Lung (tissue), 12 donors: ENCODE measurements around the gene KCNMA1. TPM values are rescaled to one million over a fixed set of nuclear protein-coding genes. Genes with fewer than 3 reads are reported as not detected.

Experiments
- ATAC-seq: fragments of 200-7000 bp; cut with Tn5 transposase; one replicate; pipeline ENCODE4 v1.9.1; 2020; ENCODE audit warnings: moderate number of reproducible peaks; ENCODE audit not compliant: insufficient read depth, low FRiP score
- DNase-seq, 3 donors: peaks; one replicate each; pipeline ENCODE4 v3.0.0-alpha.2; 2013 to 2017
- H3K27ac ChIP-seq, 2 donors: one replicate each; pipeline ENCODE4 v1.5.1; 2013; ENCODE audit warnings: mild to moderate bottlenecking in 2 of 2, moderate library complexity in 2 of 2, control low read depth in 1 of 2, inconsistent platforms in 1 of 2, low read depth in 1 of 2, low read length in 1 of 2
- H3K27me3 ChIP-seq, 3 donors: one replicate each; pipeline ENCODE4 v1.5.1; 2013; ENCODE audit warnings: low read length in 2 of 3; ENCODE audit not compliant: control insufficient read depth in 3 of 3, insufficient read depth in 3 of 3
- H3K36me3 ChIP-seq, 4 donors: one replicate each; pipeline ENCODE4 v1.5.1; 2013; ENCODE audit warnings: low read length in 4 of 4, mild to moderate bottlenecking in 1 of 4, moderate library complexity in 1 of 4; ENCODE audit not compliant: control insufficient read depth in 4 of 4, insufficient read depth in 4 of 4
- H3K4me1 ChIP-seq, 5 donors: one replicate each; pipeline ENCODE4 v1.5.1; 2013; ENCODE audit warnings: low read length in 5 of 5, mild to moderate bottlenecking in 2 of 5, moderate library complexity in 1 of 5; ENCODE audit not compliant: control insufficient read depth in 5 of 5, insufficient read depth in 5 of 5
- H3K4me3 ChIP-seq: one replicate; pipeline ENCODE4 v1.5.1; 2013; ENCODE audit warnings: mild to moderate bottlenecking, control low read depth, moderate library complexity
- H3K9ac ChIP-seq, 2 donors: one replicate each; pipeline ENCODE4 v1.5.1; 2013; ENCODE audit warnings: low read length in 2 of 2, control low read depth in 1 of 2; ENCODE audit not compliant: insufficient read depth in 1 of 2
- H3K9me3 ChIP-seq, 4 donors: one replicate each; pipeline ENCODE4 v1.5.1; 2013; ENCODE audit warnings: low read length in 3 of 4, mild to moderate bottlenecking in 1 of 4, moderate library complexity in 1 of 4; ENCODE audit not compliant: control insufficient read depth in 4 of 4, insufficient read depth in 3 of 4
- CTCF ChIP-seq: IDR thresholded peaks from 2 replicates; pipeline ENCODE4 v1.5.1; 2012; ENCODE audit warnings: mild to moderate bottlenecking; ENCODE audit errors: control extremely low read depth, extremely low read depth
- WGBS, 2 donors: extraction: QIAGEN DNeasy Blood & Tissue Kit; methylation state at CpG; one replicate each; pipeline ENCODE4 v1.1.7; 2013; 5-methylcytosine and 5-hydroxymethylcytosine counted together
- polyA plus RNA-seq, 2 donors: library from polyadenylated mRNA; stranded (reverse); fragments of 200-250 nt; gene quantifications; one replicate each; pipeline ENCODE4 v1.2.1, GENCODE V29; 2013
- total RNA-seq, 2 donors: library from RNA; depleted of rRNA in 1 of 2; stranded (reverse); fragments of >200 nt in 1 of 2; gene quantifications; one replicate each; pipeline ENCODE4 v1.2.1, GENCODE V29; 2014 to 2021
- donor health status: control.
- donor health status: control.
- donor health status: Bipolar disorder and iron deficiency.
- donor health status: healthy.
- donor health status: DM: yes; HTN: yes; CAD: no.

KCNMA1 gene
- total and polyA plus RNA-seq, 4 donors = 3.8 to 13.0 (median 5.5) TPM

DNA sequence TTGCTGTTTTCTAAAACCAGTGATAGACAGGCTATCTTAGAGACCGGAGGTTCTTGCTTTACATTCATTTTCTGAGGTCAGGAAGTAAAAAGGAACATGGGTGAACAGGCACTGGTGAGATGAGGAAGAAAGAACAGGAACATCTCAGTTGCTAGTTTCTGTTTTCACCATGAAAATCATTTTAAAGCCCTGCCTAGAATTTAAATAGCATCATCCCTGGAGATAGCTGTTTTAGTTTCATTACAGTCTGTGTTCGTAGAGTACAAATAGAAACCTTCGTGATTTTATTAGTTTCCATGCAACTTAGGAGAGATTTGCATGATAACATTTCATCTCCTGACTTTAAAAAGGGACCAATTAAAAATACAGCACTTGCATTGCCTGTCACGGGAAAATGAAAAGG, 14.7 kb downstream of the KCNMA1 start:
- ATAC-seq = no peak
- Histone ChIP-seq H3K4me1 (peaks cover 0 to 2% (median 0%) of the 10 kb centered on the region in 5 donors), H3K27ac (no peak overlapping the region), H3K36me3 (no peaks in the 10 kb centered on the region), H3K9ac (no peak overlapping the region), H3K27me3 (peaks cover 0 to 4% (median 0%) of the 10 kb centered on the region in 3 donors), H3K4me3 (no peak overlapping the region), H3K9me3 (no peaks in the 10 kb centered on the region)
- WGBS, 2 donors = 40 to 55% methylated on average over 4 of the region's 4 CpGs
- no peak for TF ChIP-seq CTCF
- DNase-seq = no peak

GRCh38 chr10:77620731-77621130, 16.9 kb downstream of the KCNMA1 start:
- Histone ChIP-seq H3K9ac (no peak overlapping the region), H3K4me1 (peaks cover 0 to 2% (median 0%) of the 10 kb centered on the region in 5 donors), H3K36me3 (no peaks in the 10 kb centered on the region), H3K27ac (no peak overlapping the region), H3K4me3 (no peak overlapping the region), H3K9me3 (no peaks in the 10 kb centered on the region), H3K27me3 (peaks cover 0 to 5% (median 0%) of the 10 kb centered on the region in 3 donors)
- no peak for TF ChIP-seq CTCF
- DNase-seq (no peak), ATAC-seq (no peak)
- 43 to 66% methylated on average over 6 of the region's 6 CpGs for WGBS, 2 donors

DNA sequence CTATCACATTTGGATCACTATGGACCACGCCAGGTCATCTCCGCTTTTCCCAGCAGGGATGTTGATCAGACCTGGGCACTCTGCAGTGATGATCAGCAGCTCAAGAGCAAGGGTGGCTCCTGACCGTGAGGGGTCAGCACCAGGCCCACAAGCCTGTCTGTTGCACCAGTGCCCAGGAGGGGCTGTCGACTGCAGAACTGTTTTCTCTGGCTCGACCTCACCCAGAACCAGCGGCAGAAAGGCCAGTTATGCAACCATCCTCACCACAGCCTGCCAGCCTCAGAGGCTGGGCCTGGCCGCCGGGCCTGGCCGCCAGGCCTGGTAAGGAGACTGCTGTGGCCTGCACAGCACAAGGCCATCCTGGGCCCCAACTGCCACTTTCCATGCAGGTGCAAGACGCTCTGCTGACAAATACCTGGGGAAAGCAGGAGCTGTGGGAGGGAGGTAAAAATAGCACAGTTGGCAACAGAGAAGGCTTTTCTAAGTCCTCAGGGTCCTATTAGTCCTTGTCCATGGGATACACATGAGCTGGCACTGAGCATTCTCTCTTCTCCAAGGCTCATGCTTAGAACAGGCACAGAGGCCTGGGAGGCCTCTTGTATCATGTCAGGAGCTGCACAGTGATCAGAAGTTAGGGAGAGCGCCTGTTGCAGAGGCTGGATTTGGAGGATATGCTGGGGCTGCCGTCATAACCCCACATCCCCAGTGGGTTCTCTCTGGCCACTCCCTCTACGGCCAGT, 17.5 kb downstream of the KCNMA1 start:
- Histone ChIP-seq H3K4me3 (no peak overlapping the region), H3K4me1 (peaks cover 0 to 2% (median 0%) of the 10 kb centered on the region in 5 donors), H3K27ac (no peak overlapping the region), H3K27me3 (peaks cover 0 to 5% (median 0%) of the 10 kb centered on the region in 3 donors), H3K9me3 (peaks cover 0 to 3% (median 0%) of the 10 kb centered on the region in 4 donors), H3K36me3 (no peaks in the 10 kb centered on the region), H3K9ac (no peak overlapping the region)
- DNase-seq (no peak), ATAC-seq (no peak)
- 58 to 80% methylated on average over 13 of the region's 13 CpGs for WGBS, 2 donors
- TF ChIP-seq CTCF = no peak
